Uterus (tissue), 4 donors: Measurements from ENCODE around the gene GNPTAB. TPM values are rescaled to one million over a fixed set of nuclear protein-coding genes. Genes with fewer than 3 reads are reported as not detected.

ENCODE experiments used
- DNase-seq, 2 donors: peaks; one replicate each; pipeline ENCODE4 v3.0.0-alpha.2; 2019 to 2020
- H3K27ac ChIP-seq, 2 donors: fragments of 200-600 bp; sonication (generic); 1 replicate in 1 of 2; 2 replicates in 1 of 2; pipeline ENCODE4 v1.5.1; 2016 to 2018
- H3K27me3 ChIP-seq, 2 donors: fragments of 200-600 bp; sonication (generic); one replicate each; pipeline ENCODE4 v1.5.1; 2018 to 2019; ENCODE audit warnings: control low read depth in 1 of 2
- H3K36me3 ChIP-seq, 2 donors: fragments of 200-600 bp; sonication (generic); one replicate each; pipeline ENCODE4 v1.5.1; 2019; ENCODE audit warnings: control low read depth in 1 of 2
- H3K4me1 ChIP-seq, 2 donors: fragments of 200-600 bp; sonication (generic); one replicate each; pipeline ENCODE4 v1.5.1; 2018 to 2019; ENCODE audit warnings: control low read depth in 1 of 2
- H3K4me3 ChIP-seq, 2 donors: fragments of 200-600 bp; sonication (generic); 1 replicate in 1 of 2; 2 replicates in 1 of 2; pipeline ENCODE4 v1.5.1; 2018 to 2019; ENCODE audit warnings: mild to moderate bottlenecking in 1 of 2
- H3K9me3 ChIP-seq, 2 donors: fragments of 200-600 bp; sonication (generic); one replicate each; pipeline ENCODE4 v1.5.1; 2019; ENCODE audit warnings: control low read depth in 1 of 2
- CTCF ChIP-seq, 4 experiments: fragments of 200-600 bp in 2 of 4; fragments of 450-650 bp in 2 of 4; sonication (generic) in 2 of 4; IDR thresholded peaks; one replicate each; pipeline ENCODE4 v1.5.1; 2016 to 2019; ENCODE audit warnings: antibody characterized with exemption in 4 of 4, mild to moderate bottlenecking in 2 of 4, moderate library complexity in 1 of 4
- POLR2A ChIP-seq, 2 donors: fragments of 450-650 bp; IDR thresholded peaks; one replicate each; pipeline ENCODE4 v1.6.1; 2016; ENCODE audit warnings: antibody characterized with exemption in 2 of 2, mild to moderate bottlenecking in 1 of 2, moderate library complexity in 1 of 2
- intact Hi-C: fragments of 100-400 bp; cut with DNase I; formaldehyde crosslinking; loops from one replicate; pipeline ENCODE4 v1.15.1; 2023; ENCODE audit warnings: low total_unique reads
- total RNA-seq, 4 donors: library from RNA; depleted of rRNA in 3 of 4; stranded (reverse); fragments of >200 nt in 3 of 4; gene quantifications; one replicate each; pipeline versions ENCODE4 v1.1.0 to v1.2.4, GENCODE V29; 2014 to 2023
- donor health status: DM: yes; HTN: yes; CAD: no.

Gene GNPTAB
- total RNA-seq, 4 donors from 2014 or later, result 3.8 to 38.7 (median 26.1) TPM

DNA sequence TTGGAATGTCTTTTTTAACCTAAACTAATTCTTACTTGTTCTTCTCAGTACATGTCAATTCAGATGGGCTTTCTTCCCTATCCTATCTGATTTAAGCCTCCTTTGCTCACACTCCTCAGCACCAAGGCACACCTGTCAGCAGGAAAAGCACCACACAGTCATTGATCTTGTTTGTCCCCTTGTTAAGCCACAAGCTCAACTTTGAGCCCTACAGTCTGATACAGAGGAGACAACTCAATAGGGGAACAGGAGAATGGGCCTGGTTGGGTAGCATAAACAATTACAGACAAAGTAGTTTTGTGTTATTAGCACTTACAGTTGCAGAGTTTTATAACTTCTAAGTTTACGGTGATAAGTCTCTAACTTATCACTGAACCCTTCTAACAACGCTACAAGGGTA lies 62.0 kb downstream of the GNPTAB start:
- Histone ChIP-seq H3K36me3 (no peaks in the 10 kb centered on the region), H3K27ac (no peak overlapping the region), H3K4me1 (no peaks in the 10 kb centered on the region), H3K9me3 (no peaks in the 10 kb centered on the region), H3K27me3 (no peaks in the 10 kb centered on the region), H3K4me3 (no peak overlapping the region)
- no peak for DNase-seq
- intact Hi-C loops, result no loop called here
- TF ChIP-seq CTCF (IDR thresholded peaks at IDR 0.05) (no peak), POLR2A (IDR thresholded peaks at IDR 0.05) (no peak)

- Histone ChIP-seq H3K4me1 (no peaks in the 10 kb centered on the region), H3K36me3 (no peaks in the 10 kb centered on the region), H3K27me3 (no peaks in the 10 kb centered on the region), H3K4me3 (no peak overlapping the region), H3K27ac (no peak overlapping the region), H3K9me3 (no peaks in the 10 kb centered on the region)
- DNase-seq, result no peak
- TF ChIP-seq CTCF (IDR thresholded peaks at IDR 0.05), result no peak
- no peak for TF ChIP-seq POLR2A (IDR thresholded peaks at IDR 0.05)
- intact Hi-C loops, result no loop called here
These were observed 63.2 kb downstream of the GNPTAB start for GRCh38 chr12:101767537-101767936.

DNA sequence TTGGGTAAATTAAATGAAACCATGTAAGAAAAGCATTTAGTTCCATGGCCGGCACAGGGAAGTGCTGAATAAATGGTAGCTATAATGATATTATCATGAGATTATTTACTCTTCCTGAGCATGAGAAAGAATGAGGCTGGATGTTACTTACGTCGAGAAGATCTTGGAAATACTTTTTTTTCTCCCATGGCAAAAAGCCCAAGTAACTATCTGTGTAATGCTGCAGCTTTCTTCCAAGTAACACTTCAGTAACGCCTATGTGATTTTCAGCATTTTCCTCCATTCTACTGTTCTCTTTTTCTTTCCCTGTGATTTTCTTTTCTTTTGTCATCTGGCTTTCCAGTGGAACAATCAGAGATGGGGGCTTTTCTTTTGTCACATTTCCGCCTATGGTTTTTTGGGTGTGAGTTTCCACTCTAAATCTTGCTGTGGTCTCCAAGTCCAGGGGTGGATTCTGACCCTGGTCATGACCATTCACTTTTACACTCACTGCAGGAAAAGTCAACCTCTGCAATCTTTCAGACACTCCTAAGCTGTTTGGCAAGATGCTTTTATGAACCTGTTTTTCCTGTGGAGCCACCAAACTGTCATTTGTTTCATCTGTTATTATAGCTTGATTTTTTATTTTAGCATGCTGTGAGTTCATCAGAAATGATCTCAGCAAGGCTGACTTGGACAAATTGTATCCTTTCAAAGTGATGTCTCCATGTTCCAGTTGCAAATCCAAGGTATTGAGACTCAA lies 66.5 kb downstream of the GNPTAB start:
- Histone ChIP-seq H3K27me3 (no peaks in the 10 kb centered on the region), H3K4me1 (no peaks in the 10 kb centered on the region), H3K36me3 (no peaks in the 10 kb centered on the region), H3K4me3 (no peak overlapping the region), H3K27ac (no peak overlapping the region), H3K9me3 (no peaks in the 10 kb centered on the region)
- intact Hi-C loops, result no loop called here
- no peak for DNase-seq
- TF ChIP-seq POLR2A (IDR thresholded peaks at IDR 0.05) (no peak), CTCF (IDR thresholded peaks at IDR 0.05) (no peak)

- Histone ChIP-seq H3K27me3 (no peaks in the 10 kb centered on the region), H3K9me3 (no peaks in the 10 kb centered on the region), H3K4me3 (no peak overlapping the region), H3K36me3 (no peaks in the 10 kb centered on the region), H3K27ac (no peak overlapping the region), H3K4me1 (no peaks in the 10 kb centered on the region)
- DNase-seq, result no peak
- TF ChIP-seq POLR2A (IDR thresholded peaks at IDR 0.05) (no peak), CTCF (IDR thresholded peaks at IDR 0.05) (no peak)
- intact Hi-C loops, result no loop called here
These were observed 67.4 kb downstream of the GNPTAB start for GRCh38 chr12:101763246-101763931.

DNA sequence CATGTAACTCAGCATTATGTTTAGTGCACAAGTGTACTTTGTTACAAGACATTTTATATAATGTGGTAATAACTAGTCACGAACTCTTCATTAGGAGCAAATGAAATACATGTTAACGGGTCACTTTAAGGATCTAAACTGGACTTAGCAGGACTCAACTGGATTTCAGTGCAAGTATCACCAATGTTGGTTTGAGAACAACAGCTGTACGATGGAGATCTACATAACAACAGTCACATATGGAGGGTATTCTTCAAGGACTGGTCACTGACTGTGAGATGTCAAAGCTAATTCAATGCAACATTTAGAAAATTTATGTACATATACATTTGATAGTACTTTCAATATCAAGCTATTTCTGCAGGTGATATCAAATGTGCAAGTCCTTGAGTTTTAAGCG lies 69.0 kb downstream of the GNPTAB start:
- intact Hi-C loops, result no loop called here
- H3K9me3 ChIP-seq, result no peaks in the 10 kb centered on the region
- H3K4me1 ChIP-seq, result no peaks in the 10 kb centered on the region
- DNase-seq, result no peak
- H3K4me3 ChIP-seq, result no peak overlapping the region
- H3K27me3 ChIP-seq, result no peaks in the 10 kb centered on the region
- H3K27ac ChIP-seq, result no peak overlapping the region
- no peaks in the 10 kb centered on the region for H3K36me3 ChIP-seq
- no peak for TF ChIP-seq CTCF (IDR thresholded peaks at IDR 0.05)
- TF ChIP-seq POLR2A (IDR thresholded peaks at IDR 0.05), result no peak
